ENCODE measurements around the gene DOCK3. TPM values are rescaled to one million over a fixed set of nuclear protein-coding genes. Genes with fewer than 3 reads are reported as not detected.

DOCK3 gene
- total and polyA plus RNA-seq, 10 of the 15 experiments (the other 5 are each of a cell fraction or from before 2014, with no cell fraction given): 0.02 to 0.52 (median 0.04) TPM; not detected in 5

GRCh38 chr3:50926868-50927267 lies 252.1 kb downstream of the DOCK3 start:
- no peaks in the 10 kb centered on the region for H3K4me1 ChIP-seq (ENCODE audit: control insufficient read depth, insufficient read depth, low read length)
- RAD21 ChIA-PET (ENCODE audit: unreplicated experiment): no interaction called here
- no peak overlapping the region for H2AFZ ChIP-seq (ENCODE audit: control insufficient read depth, low read depth, low read length)
- no peaks in the 10 kb centered on the region for H3K79me2 ChIP-seq (ENCODE audit: control insufficient read depth, insufficient read depth, low read length)
- H3K9ac ChIP-seq (ENCODE audit: control insufficient read depth, insufficient read depth, low read length): no peak overlapping the region
- H3K9me3 ChIP-seq (replicated peaks; ENCODE audit: control insufficient read depth, insufficient read depth, low read length): no peaks in the 10 kb centered on the region
- BruUV-seq (replicated peaks): no TSS peak
- SMC1A ChIA-PET (ENCODE audit: uncharacterized antibody, unreplicated experiment): no interaction called here
- FAIRE-seq (no peak), DNase-seq (ENCODE audit: low read depth, low spot score) (no peak), ATAC-seq (no peak)
- H3K27me3 ChIP-seq (replicated peaks in 1 of 2; ENCODE audit: control insufficient read depth in 2 of 2, insufficient read depth in 2 of 2, low read length in 1 of 2): no peaks in the 10 kb centered on the region
- CTCF ChIA-PET: no interaction called here
- TF ChIP-seq MYB (IDR thresholded peaks at IDR 0.05; ENCODE audit: borderline replicate concordance, low read depth, low read length) (no peak), ATF7 (IDR thresholded peaks at IDR 0.05; ENCODE audit: low read depth) (no peak), GATAD2B (conservative IDR thresholded peaks at IDR 0.05; ENCODE audit: low read depth) (no peak), PAX5 (IDR thresholded peaks at IDR 0.05; ENCODE audit: borderline replicate concordance, low read depth, low read length) (no peak), SMAD5 (IDR thresholded peaks at IDR 0.05; ENCODE audit: low read depth) (no peak), PML (IDR thresholded peaks at IDR 0.05; ENCODE audit: low read length) (no peak), PBX3 (IDR thresholded peaks at IDR 0.05; ENCODE audit: insufficient replicate concordance, low read depth, low read length) (no peak), EP300 (IDR thresholded peaks at IDR 0.05; ENCODE audit: borderline replicate concordance in 1 of 2, control insufficient read depth in 1 of 2, low read depth in 2 of 2, low read length in 2 of 2) (no peak), TCF12 (IDR thresholded peaks at IDR 0.05; ENCODE audit: low read depth, low read length) (no peak), E2F4 (IDR thresholded peaks at IDR 0.05; ENCODE audit: low read depth, low read length) (no peak), BMI1 (IDR thresholded peaks at IDR 0.05; ENCODE audit: borderline replicate concordance) (no peak), NR2F1 (conservative IDR thresholded peaks at IDR 0.05) (no peak)
- intact Hi-C loops (cut with micrococcal nuclease; ENCODE audit: unreplicated experiment): no loop called here
- in situ Hi-C loops (cut with MboI): no loop called here
- no peaks in the 10 kb centered on the region for H4K20me1 ChIP-seq (ENCODE audit: control insufficient read depth, insufficient read depth)
- H3K4me2 ChIP-seq (ENCODE audit: control insufficient read depth, insufficient read depth): no peak overlapping the region
- H3K36me3 ChIP-seq (ENCODE audit: control insufficient read depth in 2 of 2, insufficient read depth in 2 of 2, low read length in 1 of 2): no peaks in the 10 kb centered on the region
- no peak overlapping the region for H3K4me3 ChIP-seq
- no peak overlapping the region for H3K27ac ChIP-seq (ENCODE audit: control insufficient read depth, insufficient read depth)
- POLR2A ChIA-PET: no interaction called here
- WGBS (ENCODE audit: insufficient coverage, insufficient replicate concordance, low lambda C conversion rate, missing lambda C conversion rate): 85% methylated on average over 2 of the region's 2 CpGs
